ENCODE data around the gene HBG1.

HBG1 gene

DNA sequence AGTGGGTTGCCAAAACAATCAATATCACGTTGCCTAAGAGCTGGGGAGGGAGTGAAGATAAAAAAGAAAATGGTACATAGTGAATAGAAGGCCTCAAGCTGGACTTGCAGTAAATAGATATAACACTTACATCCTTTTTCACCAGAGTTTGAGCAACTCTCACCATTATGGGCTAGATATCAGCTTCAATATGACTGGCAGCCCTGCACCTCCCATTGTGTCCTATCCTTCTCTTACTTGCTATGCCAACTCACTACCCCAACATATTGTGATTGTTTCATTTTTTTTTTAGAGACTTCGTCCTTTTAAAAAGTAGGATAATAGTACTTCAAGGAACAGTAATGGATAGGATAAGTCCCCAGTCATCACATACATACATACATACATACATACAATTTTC, 7.4 kb downstream of the HBG1 start:
- no peak for TF ChIP-seq ZFX (IDR thresholded peaks at IDR 0.05; ENCODE audit: borderline replicate concordance)
- TF ChIP-seq, protein P1, sequence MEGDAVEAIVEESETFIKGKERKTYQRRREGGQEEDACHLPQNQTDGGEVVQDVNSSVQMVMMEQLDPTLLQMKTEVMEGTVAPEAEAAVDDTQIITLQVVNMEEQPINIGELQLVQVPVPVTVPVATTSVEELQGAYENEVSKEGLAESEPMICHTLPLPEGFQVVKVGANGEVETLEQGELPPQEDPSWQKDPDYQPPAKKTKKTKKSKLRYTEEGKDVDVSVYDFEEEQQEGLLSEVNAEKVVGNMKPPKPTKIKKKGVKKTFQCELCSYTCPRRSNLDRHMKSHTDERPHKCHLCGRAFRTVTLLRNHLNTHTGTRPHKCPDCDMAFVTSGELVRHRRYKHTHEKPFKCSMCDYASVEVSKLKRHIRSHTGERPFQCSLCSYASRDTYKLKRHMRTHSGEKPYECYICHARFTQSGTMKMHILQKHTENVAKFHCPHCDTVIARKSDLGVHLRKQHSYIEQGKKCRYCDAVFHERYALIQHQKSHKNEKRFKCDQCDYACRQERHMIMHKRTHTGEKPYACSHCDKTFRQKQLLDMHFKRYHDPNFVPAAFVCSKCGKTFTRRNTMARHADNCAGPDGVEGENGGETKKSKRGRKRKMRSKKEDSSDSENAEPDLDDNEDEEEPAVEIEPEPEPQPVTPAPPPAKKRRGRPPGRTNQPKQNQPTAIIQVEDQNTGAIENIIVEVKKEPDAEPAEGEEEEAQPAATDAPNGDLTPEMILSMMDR (IDR thresholded peaks at IDR 0.05) = no peak
- H3K27ac ChIP-seq = no peak overlapping the region

DNA sequence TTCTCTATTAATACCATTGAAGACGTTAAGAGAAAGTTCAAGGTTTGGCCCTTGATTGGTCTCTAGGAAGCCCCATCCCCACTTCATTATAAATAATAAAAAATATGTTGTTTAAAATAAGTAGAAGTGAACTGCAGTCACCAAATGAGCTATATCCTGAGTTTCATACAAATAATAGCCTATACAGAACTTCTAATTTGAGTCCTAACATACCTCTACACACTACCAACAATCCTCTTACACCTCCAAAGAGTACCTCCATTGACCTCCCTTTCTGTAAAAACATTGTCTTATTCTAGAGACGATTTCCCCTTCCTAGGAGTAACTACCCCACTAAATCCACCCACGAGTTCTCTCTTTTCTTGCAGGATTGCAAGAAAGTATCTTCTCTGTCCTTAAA, 8.2 kb downstream of the HBG1 start:
- TF ChIP-seq, protein P1 (IDR thresholded peaks at IDR 0.05) = no peak
- no peak for TF ChIP-seq ZFX (IDR thresholded peaks at IDR 0.05; ENCODE audit: borderline replicate concordance)
- no peak overlapping the region for H3K27ac ChIP-seq

DNA sequence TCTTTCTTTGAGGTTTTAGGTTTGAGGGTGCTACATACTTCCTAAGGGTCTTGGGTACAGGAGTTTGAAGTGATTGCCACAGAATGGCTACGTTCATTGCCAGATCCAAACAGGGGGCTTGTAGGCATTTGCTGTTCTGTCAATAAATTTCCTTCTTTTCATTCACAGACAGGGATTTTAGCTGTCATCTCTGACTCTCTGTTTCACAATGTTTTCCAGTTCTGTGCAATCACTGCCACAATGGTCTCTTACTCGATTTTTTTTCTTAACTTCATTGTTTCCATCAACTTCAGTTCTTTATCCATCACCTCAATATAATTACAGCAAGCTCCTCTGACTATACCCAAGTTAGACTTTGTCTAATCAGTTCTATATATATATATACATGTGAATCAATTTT, 9.2 kb downstream of the HBG1 start:
- TF ChIP-seq ZFX (IDR thresholded peaks at IDR 0.05; ENCODE audit: borderline replicate concordance) = no peak
- H3K27ac ChIP-seq = no peak overlapping the region

DNA sequence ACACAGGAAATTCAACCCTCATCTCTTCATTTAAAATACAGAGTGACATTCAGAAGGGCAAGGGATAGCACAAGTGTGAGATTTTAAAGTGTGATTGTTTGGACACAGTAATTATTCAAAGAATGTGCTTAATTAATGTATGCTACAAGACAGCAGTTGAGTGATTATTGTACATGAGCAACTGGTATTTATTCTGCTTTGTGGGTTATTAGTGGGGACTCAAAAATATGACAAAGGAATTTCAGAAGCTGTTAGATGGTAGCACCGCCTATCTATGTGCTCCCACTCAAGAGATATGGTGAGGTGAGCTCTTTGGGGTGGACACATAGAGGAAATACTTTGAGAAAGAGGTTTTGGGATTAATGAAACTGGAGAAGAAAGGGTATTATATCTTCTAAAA, 9.6 kb downstream of the HBG1 start:
- TF ChIP-seq, protein P1 (IDR thresholded peaks at IDR 0.05) = no peak
- H3K27ac ChIP-seq = no peak overlapping the region

DNA sequence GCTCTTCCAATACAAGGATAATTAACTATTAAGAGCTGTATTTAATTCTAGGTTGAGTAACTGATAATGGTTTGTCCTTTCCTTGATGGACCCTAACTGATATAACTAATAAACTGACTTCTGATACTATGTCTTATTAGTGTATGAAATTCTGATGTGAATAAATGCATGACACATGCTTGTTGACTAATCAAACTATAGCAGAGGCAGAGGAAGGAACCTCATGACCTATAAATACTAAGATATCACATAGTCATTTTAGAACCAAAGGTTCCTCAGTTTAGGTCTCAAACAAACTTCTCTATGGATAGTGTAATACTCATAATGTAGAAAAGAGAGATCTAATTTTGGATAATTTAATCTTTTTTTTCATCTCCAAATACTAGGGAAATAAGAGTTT, 10.6 kb downstream of the HBG1 start:
- TF ChIP-seq ZFX (IDR thresholded peaks at IDR 0.05; ENCODE audit: borderline replicate concordance) = no peak
- TF ChIP-seq, protein P1 (IDR thresholded peaks at IDR 0.05) = no peak
- no peak overlapping the region for H3K27ac ChIP-seq

DNA sequence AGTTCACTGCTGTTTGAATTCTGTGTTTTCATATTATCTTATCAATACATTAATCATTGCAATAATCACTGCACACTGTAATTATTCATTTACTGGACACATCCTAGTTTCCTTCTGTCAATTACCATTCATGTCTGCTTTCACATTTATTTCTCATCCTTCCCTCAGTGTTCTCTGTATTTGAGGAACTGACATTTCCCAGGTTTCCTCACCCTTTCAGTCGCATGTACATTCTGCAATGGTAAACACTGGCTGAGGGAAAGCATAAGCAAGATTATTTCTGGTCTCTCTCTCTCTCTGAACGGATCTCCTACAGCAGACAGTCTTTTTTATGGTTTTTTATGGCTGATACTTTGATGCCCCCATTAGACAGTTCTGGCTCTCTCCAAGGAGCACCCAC, 11.2 kb downstream of the HBG1 start:
- no peak overlapping the region for H3K27ac ChIP-seq
- TF ChIP-seq, protein P1 (IDR thresholded peaks at IDR 0.05) = no peak
- no peak for TF ChIP-seq ZFX (IDR thresholded peaks at IDR 0.05; ENCODE audit: borderline replicate concordance)

DNA sequence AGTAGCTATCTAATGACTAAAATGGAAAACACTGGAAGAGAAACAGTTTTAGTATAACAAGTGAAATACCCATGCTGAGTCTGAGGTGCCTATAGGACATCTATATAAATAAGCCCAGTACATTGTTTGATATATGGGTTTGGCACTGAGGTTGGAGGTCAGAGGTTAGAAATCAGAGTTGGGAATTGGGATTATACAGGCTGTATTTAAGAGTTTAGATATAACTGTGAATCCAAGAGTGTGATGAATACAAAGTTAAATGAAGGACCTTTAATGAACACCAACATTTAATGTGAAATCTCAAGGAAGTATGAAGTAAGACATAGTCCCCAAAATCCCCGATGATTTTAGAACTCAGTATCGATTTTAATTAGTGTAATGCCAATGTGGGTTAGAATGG, 12.2 kb downstream of the HBG1 start:
- TF ChIP-seq ZFX (IDR thresholded peaks at IDR 0.05; ENCODE audit: borderline replicate concordance) = no peak
- TF ChIP-seq, protein P1 (IDR thresholded peaks at IDR 0.05) = no peak
- no peak overlapping the region for H3K27ac ChIP-seq

DNA sequence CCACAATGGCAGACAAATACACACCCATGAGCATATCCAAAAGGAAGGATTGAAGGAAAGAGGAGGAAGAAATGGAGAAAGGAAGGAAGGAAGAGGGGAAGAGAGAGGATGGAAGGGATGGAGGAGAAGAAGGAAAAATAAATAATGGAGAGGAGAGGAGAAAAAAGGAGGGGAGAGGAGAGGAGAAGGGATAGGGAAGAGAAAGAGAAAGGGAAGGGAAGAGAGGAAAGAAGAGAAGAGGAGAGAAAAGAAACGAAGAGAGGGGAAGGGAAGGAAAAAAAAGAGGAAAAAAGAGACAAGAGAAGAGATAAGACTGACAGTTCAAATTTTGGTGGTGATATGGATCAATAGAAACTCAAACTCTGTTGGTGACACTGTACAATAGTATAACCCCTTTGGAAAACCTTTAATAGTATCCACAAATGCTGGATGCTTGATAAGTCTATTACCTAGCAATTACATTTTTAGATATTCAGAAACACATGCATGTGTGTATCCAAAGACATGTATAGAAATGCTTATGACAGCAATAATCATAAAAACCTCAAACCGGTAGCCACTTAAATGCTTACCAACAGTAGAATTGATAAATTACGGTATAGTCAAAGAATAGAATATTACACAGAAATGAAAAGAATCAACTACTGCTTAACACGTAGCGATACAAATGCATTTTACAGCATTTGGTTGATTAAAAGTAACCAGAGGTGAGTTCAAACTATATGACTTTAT, 14.1 kb downstream of the HBG1 start:
- TF ChIP-seq ZFX (IDR thresholded peaks at IDR 0.05; ENCODE audit: borderline replicate concordance) = no peak
- TF ChIP-seq, protein P1 (IDR thresholded peaks at IDR 0.05) = no peak
- no peak overlapping the region for H3K27ac ChIP-seq

All from 22Rv1 (cell line).